ENCODE results near the gene RBP5.

DNA sequence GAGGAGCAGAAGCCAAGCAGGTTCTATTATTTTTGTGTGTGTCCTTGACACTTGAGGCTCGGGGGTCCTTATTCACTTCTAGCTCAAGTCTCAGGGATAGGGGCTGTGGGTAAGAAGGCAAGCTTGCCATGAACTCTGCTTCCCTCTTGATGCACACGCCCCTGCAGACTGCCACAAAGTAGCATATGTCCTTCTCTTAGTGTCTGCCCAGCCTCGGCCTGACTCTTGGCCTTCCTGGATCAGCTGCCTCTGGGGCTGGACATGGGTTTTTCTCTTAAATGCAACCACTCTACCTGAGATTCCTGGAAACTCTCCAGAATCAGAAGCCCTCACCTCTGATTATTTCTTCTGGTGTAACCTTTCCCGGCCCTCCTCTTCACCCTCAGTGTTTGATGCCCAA is 32.6 kb upstream of the RBP5 start:
- TF ChIP-seq CTCF (IDR thresholded peaks at IDR 0.05) (no peak), POLR2A (IDR thresholded peaks at IDR 0.05; ENCODE audit: low read depth) (no peak), POLR2AphosphoS5 (IDR thresholded peaks at IDR 0.05) (no peak)

Measured in esophagus muscularis mucosa (tissue), 3 donors.